ENCODE data around the gene SUPT4H1. TPM values are rescaled to one million over a fixed set of nuclear protein-coding genes. Genes with fewer than 3 reads are reported as not detected.

SUPT4H1 gene
- total RNA-seq, 1 experiment from 2014 or later: 109 TPM

- H3K4me1 Mint-ChIP-seq: peaks cover 8 to 10% of the 10 kb centered on the region in 2 experiments
- peaks cover 0 to 13% (median 2%) of the 10 kb centered on the region in 3 experiments; a peak in 5 of 7 replicates for H3K36me3 Mint-ChIP-seq (ENCODE audit: insufficient read depth in 1 of 3, low read depth in 3 of 3)
- Histone ChIP-seq H4K91ac (ENCODE audit: insufficient read length, low read depth, low read length) (no peak overlapping the region), H3K9ac (ENCODE audit: extremely low read depth, insufficient read length, low read length) (no peak overlapping the region), H2BK12ac (ENCODE audit: insufficient read length, low read depth, low read length) (no peak overlapping the region), H3K56ac (ENCODE audit: insufficient read length, low read depth, low read length) (no peak overlapping the region), H3K4ac (ENCODE audit: low read depth, low read length) (no peak overlapping the region), H3K14ac (ENCODE audit: insufficient read depth, low read length) (no peak overlapping the region; the same call in 1 of the 2 replicates), H3K79me1 (ENCODE audit: insufficient read depth, low read depth, low read length, poor library complexity, severe bottlenecking) (no peaks in the 10 kb centered on the region), H2BK120ac (ENCODE audit: low read depth, low read length, poor library complexity, severe bottlenecking) (no peak overlapping the region), H3K9me3 (ENCODE audit: control insufficient read depth, low read depth, low read length) (no peaks in the 10 kb centered on the region), H4K5ac (ENCODE audit: insufficient read length, low read depth, low read length) (no peak overlapping the region), H3K23ac (ENCODE audit: insufficient read length, low read depth, low read length) (no peak overlapping the region), H2BK15ac (ENCODE audit: low read depth, low read length) (no peak overlapping the region), H3T11ph (ENCODE audit: low read length) (no peak overlapping the region), H3K4me2 (ENCODE audit: insufficient read depth, insufficient read length, low read length) (no peak overlapping the region), H2AK5ac (ENCODE audit: insufficient read length, low read length) (no peak overlapping the region), H3K79me2 (ENCODE audit: insufficient read depth, low read length) (no peaks in the 10 kb centered on the region), H4K20me1 (ENCODE audit: control insufficient read depth, insufficient read depth, insufficient read length) (no peaks in the 10 kb centered on the region), H2AFZ (ENCODE audit: low read length) (no peak overlapping the region), H3K27me3 (ENCODE audit: insufficient read depth, low read length) (no peaks in the 10 kb centered on the region; the same call in 1 of the 2 replicates), H3K4me1 (ENCODE audit: insufficient read depth, low read length) (no peaks in the 10 kb centered on the region), H2BK5ac (ENCODE audit: insufficient read length, low read length) (no peak overlapping the region), H4K8ac (replicated peaks; ENCODE audit: insufficient read length, low read depth, low read length) (no peak overlapping the region), H2BK20ac (ENCODE audit: low read depth, low read length, poor library complexity, severe bottlenecking) (no peak overlapping the region), H3K27ac (ENCODE audit: insufficient read length, low read depth, low read length) (no peak overlapping the region), H3K23me2 (ENCODE audit: insufficient read length, low read depth, low read length, poor library complexity, severe bottlenecking) (peaks cover 3% of the 10 kb centered on the region), H3K18ac (ENCODE audit: insufficient read length, low read depth, low read length) (no peak overlapping the region)
- WGBS (ENCODE audit: extremely low coverage, insufficient read length, low lambda C conversion rate): no CpG with 5 or more reads among the region's 7 CpGs
- H3K27me3 Mint-ChIP-seq (ENCODE audit: low read depth): peaks cover 37% of the 10 kb centered on the region
- H3K9me3 Mint-ChIP-seq: no peaks in the 10 kb centered on the region
- no peak overlapping the region for H3K4me3 Mint-ChIP-seq
- H3K27ac Mint-ChIP-seq: no peak overlapping the region
- no peak for DNase-seq
- TF ChIP-seq CTCF (conservative IDR thresholded peaks at IDR 0.05): no peak
These were observed 33.3 kb downstream of the SUPT4H1 start for GRCh38 chr17:58318627-58319172.

All from H9 (cell line).